OCI-LY7 (cell line): ENCODE results near the gene FAM234B.

Experiments
- CTCF ChIP-seq: fragments of 200-600 bp; sonication (generic); conservative IDR thresholded peaks from 2 replicates; pipeline ENCODE4 v1.5.1; 2014; ENCODE audit warnings: mild to moderate bottlenecking, antibody characterized with exemption, low read length, moderate library complexity, mixed read lengths
- EZH2phosphoT487 ChIP-seq: fragments of 200-600 bp; sonication (generic); IDR thresholded peaks from 2 replicates; pipeline ENCODE4 v1.6.1; 2018; ENCODE audit warnings: low read depth, borderline replicate concordance, mild to moderate bottlenecking, mixed run types, antibody characterized with exemption, low read length, moderate library complexity, mixed read lengths

- TF ChIP-seq CTCF (no peak), EZH2phosphoT487 (no peak)
Observed at GRCh38 chr12:12998248-12998647, 45.9 kb upstream of the FAM234B start.
